GM21360 (cell line): ENCODE data around the gene SLC7A1.

ENCODE experiments used
- ATAC-seq: cut with Tn5 transposase; IDR thresholded peaks from one replicate; pipeline ENCODE4 v1.9.1; 2021; ENCODE audit warnings: mild to moderate bottlenecking, moderate library complexity; ENCODE audit not compliant: unreplicated experiment

Gene SLC7A1

DNA sequence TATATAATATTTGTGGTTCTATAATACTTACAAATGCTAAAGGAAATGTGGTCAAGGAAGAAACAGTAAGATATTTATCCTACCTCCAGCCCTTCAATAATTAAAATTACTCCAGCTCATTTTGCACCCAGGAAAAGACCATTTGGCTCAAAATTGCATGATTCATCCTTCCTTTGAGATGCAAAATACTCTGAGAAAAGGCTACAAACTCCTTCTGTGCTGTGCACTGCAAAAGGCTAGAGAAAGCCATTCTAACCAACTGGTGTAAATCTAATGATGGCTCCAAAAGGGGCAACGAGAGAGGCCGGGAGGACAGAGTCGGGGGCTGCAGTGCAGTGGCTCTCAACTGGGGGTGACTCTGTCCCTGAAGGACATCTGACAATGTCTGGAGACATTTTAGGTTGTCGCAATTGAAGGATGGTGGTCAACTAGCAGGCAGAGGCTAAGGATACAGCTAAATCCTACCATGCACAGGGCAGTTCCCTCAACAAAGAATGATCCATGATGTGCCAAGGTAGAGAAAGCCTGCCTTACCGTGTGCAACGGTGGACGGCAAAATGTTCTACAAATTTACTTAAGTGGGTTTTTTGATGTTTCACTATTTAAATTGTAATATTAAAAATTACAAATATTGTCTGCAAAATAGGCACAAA, 32.6 kb downstream of the SLC7A1 start:
- no peak for ATAC-seq

DNA sequence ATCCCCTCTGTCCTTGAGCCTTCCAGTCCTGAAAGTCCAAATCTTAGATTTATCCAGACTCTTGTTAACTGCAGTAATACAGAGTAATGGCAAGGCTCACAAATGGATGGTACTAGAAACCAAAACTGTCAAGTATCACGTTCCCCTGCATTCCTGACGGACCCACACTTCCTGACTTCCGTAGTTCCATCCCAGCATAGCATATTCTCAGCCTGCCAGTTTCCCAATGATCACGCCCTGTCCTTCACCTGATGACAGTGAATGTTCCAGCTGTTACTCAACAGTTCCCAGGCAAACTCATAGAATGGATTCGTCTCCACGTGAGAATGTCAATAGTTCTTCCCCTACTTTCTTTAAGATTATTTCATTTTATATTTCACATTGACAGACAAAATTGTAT, 33.6 kb downstream of the SLC7A1 start:
- no peak for ATAC-seq

DNA sequence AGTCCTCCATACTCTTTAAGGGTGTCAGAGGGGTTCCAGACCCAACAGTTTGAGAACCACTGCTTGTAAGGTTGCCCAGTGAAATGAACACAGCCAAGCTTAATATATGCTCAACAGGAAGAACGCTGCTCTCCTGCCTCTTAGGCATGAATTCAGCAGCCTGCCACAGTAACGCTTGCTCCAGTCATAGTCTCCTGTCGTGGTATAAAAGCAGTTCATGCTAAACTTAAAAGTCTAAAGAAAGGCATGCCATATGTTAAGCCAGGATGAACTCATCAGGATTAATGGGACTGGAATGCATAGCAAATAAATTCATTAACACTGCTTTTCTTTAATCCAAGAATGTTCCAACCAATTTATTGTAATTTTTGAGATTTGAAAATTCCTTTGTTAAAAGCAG, 38.7 kb downstream of the SLC7A1 start:
- no peak for ATAC-seq

GRCh38 chr13:29551214-29551613, 44.3 kb downstream of the SLC7A1 start:
- ATAC-seq, result no peak

DNA sequence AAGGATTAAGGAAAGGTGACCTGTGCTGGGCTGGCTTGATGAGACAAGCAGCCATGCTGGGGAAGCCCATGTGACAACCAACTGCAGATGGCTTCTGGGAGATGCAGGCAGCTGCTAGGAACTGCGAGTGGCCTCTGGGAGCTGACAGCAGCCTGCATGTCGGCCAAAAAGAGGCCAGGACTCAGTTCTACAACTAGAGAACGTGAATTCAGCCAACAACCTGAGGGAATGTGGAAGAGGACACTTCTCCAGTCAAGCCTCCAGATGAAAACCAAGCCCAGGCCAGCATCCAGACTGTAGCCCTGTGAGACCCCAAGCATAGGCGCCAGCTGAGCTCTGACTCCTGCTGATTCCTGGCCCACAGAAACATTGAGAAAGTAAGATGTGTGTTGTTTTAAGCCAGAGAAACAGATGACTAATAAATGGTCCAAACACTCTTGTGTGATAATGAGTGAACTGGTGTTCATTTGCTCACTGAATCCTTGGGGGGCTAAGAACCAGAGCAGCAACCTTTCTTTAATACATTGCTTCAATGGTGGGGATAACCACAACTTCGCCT, 45.0 kb downstream of the SLC7A1 start:
- no peak for ATAC-seq

DNA sequence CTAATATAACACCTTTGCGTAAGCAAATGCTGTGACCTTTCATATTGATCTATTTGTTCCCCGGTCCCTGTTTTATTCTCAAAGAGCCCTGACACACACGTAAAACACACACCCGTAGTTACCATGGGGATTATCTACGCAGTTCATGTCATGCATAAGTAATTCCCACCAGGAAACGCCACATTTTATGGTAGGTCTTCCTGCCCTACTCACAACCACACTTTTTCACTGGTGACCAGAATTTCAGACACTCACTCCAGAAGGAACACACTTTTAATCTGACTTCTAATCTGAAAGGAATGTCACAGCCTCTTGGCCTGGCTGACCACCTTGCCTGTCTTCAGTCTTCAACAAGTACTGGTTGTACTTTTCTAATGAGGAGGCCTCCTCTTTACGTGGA, 46.8 kb downstream of the SLC7A1 start:
- no peak for ATAC-seq

DNA sequence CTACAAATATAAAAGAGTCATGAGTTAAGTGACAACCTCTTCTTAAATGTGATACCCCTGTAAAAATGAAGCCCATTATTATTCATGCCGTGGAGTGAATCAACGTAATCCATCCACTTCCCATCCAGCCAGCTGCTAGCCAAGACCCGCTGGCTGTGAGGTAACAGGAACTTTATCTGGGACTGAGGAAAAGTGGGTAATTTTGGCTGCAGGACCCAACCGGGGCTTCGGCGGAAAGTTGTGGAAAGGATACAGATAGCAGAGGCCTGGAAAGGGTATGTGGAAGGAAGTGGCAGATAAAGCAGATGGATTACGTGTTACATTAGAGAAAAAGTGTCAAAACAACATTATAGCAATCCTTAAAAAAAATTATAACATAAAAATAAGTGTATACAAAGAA, 48.3 kb downstream of the SLC7A1 start:
- no peak for ATAC-seq

- ATAC-seq, result no peak
Observed at GRCh38 chr13:29546662-29547061, 48.8 kb downstream of the SLC7A1 start.

GRCh38 chr13:29545988-29546387, 49.5 kb downstream of the SLC7A1 start:
- ATAC-seq, result no peak

GRCh38 chr13:29543230-29544215, 52.0 kb downstream of the SLC7A1 start:
- peak; percentile 98 for ATAC-seq

DNA sequence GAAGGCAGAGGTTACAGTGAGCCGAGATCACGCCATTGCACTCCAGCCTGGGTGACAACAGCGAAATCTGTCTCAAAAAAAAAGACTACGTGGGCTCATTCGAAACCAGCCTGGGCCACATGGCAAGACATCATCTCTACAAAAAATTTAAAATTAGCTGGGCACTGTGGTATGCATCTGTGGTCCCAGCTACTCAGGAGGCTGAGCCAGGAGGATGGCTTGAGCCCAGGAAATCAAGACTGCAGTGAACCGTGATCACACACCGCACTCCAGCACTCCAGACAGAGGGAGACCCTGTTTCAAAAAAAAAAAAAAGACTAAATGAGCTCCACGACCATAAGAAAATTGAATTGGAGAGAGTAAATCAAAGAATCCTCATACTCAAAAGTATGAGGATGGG, 53.1 kb downstream of the SLC7A1 start:
- ATAC-seq, result no peak

DNA sequence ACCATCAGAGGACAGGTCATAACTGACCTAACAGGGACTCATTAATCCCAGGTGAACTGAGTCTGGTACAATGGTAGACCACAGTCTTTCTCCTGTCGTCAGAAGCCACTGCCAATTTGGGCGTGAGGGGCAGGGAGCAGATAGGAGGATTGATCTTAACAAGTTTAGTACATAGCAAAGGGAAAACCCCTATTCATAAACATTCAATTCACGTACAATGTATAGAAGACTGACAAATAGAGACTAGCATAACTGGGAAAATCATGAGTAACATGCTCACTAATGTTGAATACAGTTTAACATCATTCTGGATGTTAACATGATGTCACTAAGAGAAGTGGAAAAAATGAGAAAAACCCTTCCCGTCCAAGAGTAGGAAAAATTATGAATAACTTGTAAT, 54.1 kb downstream of the SLC7A1 start:
- ATAC-seq, result no peak

DNA sequence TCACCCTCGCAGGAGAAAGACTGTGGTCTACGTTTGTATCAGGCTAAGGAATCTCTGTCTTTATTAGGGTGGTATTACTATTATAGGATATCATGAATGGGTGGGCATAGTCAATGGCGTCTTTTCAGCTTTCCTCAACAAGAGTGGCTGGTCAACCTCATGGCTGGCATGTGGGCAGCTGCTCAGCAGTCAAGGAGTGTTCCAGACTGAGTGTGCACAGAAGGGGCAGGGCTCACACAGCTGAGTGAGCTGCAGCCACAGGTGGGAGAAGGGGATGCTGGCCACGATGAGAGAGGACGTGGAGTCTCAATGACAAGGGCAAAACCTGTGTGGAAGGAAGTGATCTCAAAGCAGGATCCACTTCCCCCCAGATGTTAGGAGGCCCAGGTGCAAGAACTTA, 54.7 kb downstream of the SLC7A1 start:
- ATAC-seq, result no peak

DNA sequence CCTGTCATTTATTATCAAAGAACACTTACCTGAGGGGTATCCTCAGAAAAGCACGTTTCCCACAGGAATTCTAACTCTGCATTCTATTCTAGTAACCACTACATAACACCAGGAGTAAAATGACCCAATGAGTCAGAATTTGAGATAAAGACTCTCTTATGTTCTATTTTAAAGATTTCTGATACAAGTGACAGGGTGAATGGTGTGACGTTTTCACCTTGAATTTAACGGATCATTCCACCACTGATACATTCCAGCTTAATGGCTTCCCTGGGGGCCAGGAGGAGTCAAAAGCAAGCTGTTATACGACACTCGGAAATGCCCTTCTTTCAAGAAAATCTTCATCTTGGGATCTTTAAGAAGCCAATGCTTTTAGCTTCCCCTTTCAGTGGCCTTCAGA, 55.2 kb downstream of the SLC7A1 start:
- no peak for ATAC-seq

- no peak for ATAC-seq
Observed at GRCh38 chr13:29539856-29540255, 55.6 kb downstream of the SLC7A1 start.

DNA sequence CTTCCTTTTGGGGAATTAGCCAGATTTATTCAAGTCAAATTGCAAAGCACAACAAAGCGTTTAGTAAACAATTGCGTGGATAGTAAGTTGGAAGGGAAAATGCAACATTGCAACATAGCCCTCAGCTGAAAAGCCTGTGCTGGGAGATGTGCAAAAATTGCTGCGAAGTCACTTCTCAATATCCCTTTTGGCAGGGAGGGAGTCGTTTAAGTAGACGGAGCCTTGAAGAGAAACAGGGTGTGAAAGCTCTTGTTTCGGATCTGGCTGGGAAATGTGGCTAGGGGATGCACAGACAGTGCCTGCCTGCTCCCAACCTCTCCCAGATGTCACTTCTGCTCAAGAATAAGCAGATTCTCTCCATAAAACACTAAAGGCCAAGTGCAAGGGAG, 56.8 kb downstream of the SLC7A1 start:
- ATAC-seq, result no peak

- ATAC-seq, result no peak
Observed at GRCh38 chr13:29537736-29538651, 57.5 kb downstream of the SLC7A1 start.

DNA sequence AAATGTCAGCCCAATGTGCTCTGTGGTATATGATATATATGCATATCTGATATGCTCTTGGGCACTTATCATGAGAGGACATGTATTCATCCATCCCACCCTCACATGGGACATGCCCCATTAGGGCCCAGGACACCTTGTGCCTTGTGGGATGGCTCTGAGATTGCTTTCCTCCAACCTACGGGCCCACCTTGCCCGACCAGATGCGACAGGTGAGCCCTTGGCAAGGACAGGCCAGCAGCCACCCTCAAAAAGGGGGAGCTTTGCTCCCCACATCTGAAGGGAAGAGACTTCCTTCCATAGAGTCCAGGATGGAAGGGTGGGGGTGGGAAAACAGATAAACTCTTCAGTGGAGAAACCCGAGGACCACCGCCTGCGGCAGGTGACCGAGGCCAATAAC, 58.6 kb downstream of the SLC7A1 start:
- no peak for ATAC-seq

GRCh38 chr13:29535663-29536655, 59.5 kb downstream of the SLC7A1 start:
- no peak for ATAC-seq

DNA sequence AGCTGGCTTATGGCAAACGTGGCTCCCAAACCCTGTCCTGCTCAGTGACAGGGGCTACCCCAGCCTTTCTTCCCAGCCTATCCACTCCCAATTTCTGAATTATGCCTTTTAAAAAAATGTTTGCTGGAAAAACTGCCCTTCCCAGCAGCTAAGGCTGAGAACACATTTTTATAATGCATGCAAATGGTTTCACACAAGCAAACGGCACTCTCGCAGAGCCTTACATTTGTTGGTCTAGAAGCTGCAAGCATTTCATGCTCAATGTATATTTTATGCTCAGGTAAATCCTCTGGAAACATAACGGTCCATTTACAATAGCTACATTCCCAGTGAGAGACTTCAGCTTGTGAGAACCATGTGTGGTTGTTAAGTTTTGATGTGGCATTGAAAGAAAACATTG, 61.4 kb downstream of the SLC7A1 start:
- ATAC-seq, result no peak
